ENCODE data around the gene CCL4. TPM values are rescaled to one million over a fixed set of nuclear protein-coding genes. Genes with fewer than 3 reads are reported as not detected.

Gene CCL4
- total RNA-seq, 1 experiment from 2014 or later: 1.2 TPM

DNA sequence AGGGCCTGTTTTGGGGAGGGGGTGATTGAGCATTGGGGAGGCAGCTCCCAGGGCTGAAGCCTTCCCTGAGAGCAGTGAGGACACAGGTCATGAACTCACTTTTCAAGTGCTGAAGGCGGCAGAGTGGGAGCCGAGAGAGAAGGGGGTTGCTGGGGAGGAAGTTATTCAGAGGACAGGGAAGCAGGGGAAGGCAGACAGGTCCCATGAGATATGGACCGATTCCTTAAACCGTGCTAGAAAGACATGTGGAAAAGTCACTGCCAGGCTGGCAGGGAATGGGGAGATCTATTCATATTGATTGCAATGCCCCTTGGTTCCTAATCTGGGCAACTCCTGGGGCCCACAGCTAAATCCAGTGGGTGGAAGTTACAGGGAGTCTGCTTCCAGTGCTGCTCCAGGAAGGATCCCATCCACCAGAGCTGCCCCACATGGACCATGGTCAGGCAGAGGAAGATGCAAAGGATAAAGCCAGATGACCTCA, 1.1 kb downstream of the CCL4 start:
- Histone ChIP-seq H3K9ac (ENCODE audit: low read length) (no peak overlapping the region), H3K36me3 (ENCODE audit: control insufficient read depth in 1 of 2, insufficient read depth in 2 of 2, low read length in 2 of 2) (no peaks in the 10 kb centered on the region), H3K4me3 (replicated peaks in 1 of 2; ENCODE audit: low read depth in 1 of 2, low read length in 2 of 2) (no peak overlapping the region), H3K9me2 (ENCODE audit: insufficient read depth) (no peaks in the 10 kb centered on the region), H2AFZ (ENCODE audit: low read depth, low read length, poor library complexity, severe bottlenecking) (no peak overlapping the region), H3K27ac (ENCODE audit: low read depth, low read length) (no peak overlapping the region), H3K79me2 (ENCODE audit: insufficient read depth, low read length) (no peaks in the 10 kb centered on the region), H3K9me3 (ENCODE audit: control insufficient read depth in 1 of 2, insufficient read depth in 1 of 2, low read depth in 1 of 2, low read length in 2 of 2) (no peaks in the 10 kb centered on the region), H3K4me2 (ENCODE audit: low read length) (no peak overlapping the region), H3K4me1 (ENCODE audit: control insufficient read depth in 1 of 2, insufficient read depth in 2 of 2, low read length in 2 of 2) (no peaks in the 10 kb centered on the region), H3K27me3 (ENCODE audit: insufficient read depth, low read length) (0 out of 2 replicates have a peak, but pooled peaks cover 4% of the 10 kb centered on the region), H4K20me1 (ENCODE audit: insufficient read depth) (no peaks in the 10 kb centered on the region)
- POLR2A ChIA-PET: no interaction called here
- CTCF ChIA-PET: no interaction called here
- no peak for ATAC-seq
- RAD21 ChIA-PET (ENCODE audit: low non-redundant PET in 1 of 2, low total read pairs in 2 of 2, uncharacterized antibody in 2 of 2, unreplicated experiment in 2 of 2): no interaction called here
- TF ChIP-seq POLR2A (IDR thresholded peaks at IDR 0.05; ENCODE audit: borderline replicate concordance, extremely low read depth, insufficient read depth, insufficient read length) (no peak), JUND (IDR thresholded peaks at IDR 0.05) (no peak), TCF7L2 (IDR thresholded peaks at IDR 0.05; ENCODE audit: borderline replicate concordance, extremely low read depth, insufficient read depth, insufficient read length) (no peak), EZH2phosphoT487 (IDR thresholded peaks at IDR 0.05; ENCODE audit: borderline replicate concordance) (no peak), CBX3 (IDR thresholded peaks at IDR 0.05; ENCODE audit: low read depth) (no peak), ZFX (IDR thresholded peaks at IDR 0.05) (no peak), FOSL1 (IDR thresholded peaks at IDR 0.05; ENCODE audit: low read depth) (no peak)
- TF ChIP-seq, protein P1, sequence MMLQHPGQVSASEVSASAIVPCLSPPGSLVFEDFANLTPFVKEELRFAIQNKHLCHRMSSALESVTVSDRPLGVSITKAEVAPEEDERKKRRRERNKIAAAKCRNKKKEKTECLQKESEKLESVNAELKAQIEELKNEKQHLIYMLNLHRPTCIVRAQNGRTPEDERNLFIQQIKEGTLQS (IDR thresholded peaks at IDR 0.05): no peak
- TF ChIP-seq, protein P2, sequence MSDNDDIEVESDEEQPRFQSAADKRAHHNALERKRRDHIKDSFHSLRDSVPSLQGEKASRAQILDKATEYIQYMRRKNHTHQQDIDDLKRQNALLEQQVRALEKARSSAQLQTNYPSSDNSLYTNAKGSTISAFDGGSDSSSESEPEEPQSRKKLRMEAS (IDR thresholded peaks at IDR 0.05): no peak
- intact Hi-C loops (cut with micrococcal nuclease): no loop called here
- no peak for DNase-seq (ENCODE audit: low read depth, low spot score)
- no TSS peak for BruUV-seq (replicated peaks)

DNA sequence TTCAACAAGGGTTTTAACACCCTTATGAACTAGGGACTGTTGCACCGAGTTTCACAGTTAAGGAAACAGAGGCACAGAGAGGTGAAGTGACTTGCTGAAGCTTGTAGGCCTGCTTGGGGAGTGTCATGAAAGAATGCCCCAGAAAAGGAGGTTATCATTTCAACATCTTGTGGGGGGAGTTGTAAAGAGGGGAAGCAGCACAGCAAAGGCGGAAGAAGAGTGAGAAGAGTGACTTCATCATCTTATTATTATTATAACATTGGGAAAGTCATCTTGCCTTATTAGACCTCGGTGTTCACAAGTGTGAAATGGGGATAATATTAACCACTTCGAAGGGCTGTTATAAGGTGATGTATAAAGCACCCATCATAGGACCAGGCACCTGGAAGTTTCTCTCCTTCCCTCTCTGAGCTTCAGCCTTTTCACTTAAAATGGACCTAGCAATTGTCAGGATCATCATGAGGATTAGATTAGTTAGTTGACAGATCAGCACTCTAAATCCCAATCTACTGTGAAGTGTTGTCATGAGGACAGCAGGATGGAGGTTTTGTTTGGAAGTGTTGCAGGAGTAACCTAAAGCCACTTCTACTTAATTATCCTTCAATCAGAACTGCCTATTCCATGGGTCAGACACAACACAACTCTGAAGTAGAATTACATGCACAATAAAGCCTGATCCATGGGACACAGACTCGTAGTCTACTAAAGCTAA, 2.3 kb downstream of the CCL4 start:
- ChIA-PET CTCF (no interaction called here), POLR2A (no interaction called here), RAD21 (ENCODE audit: low non-redundant PET in 1 of 2, low total read pairs in 2 of 2, uncharacterized antibody in 2 of 2, unreplicated experiment in 2 of 2) (no interaction called here)

More for the DNA sequence above, 2.3 kb downstream of the CCL4 start:
- no peaks in the 10 kb centered on the region for H3K36me3 ChIP-seq (ENCODE audit: control insufficient read depth in 1 of 2, insufficient read depth in 2 of 2, low read length in 2 of 2)
- no peaks in the 10 kb centered on the region for H3K9me3 ChIP-seq (ENCODE audit: control insufficient read depth in 1 of 2, insufficient read depth in 1 of 2, low read depth in 1 of 2, low read length in 2 of 2)
- ATAC-seq: no peak
- no peaks in the 10 kb centered on the region for H3K79me2 ChIP-seq (ENCODE audit: insufficient read depth, low read length)
- no peak overlapping the region for H2AFZ ChIP-seq (ENCODE audit: low read depth, low read length, poor library complexity, severe bottlenecking)
- DNase-seq (ENCODE audit: low read depth, low spot score): no peak
- H3K9ac ChIP-seq (ENCODE audit: low read length): no peak overlapping the region
- no peak overlapping the region for H3K4me3 ChIP-seq (replicated peaks in 1 of 2; ENCODE audit: low read depth in 1 of 2, low read length in 2 of 2)
- 0 out of 2 replicates have a peak, but pooled peaks cover 4% of the 10 kb centered on the region for H3K27me3 ChIP-seq (ENCODE audit: insufficient read depth, low read length)
- no peak overlapping the region for H3K4me2 ChIP-seq (ENCODE audit: low read length)
- BruUV-seq (replicated peaks): no TSS peak
- intact Hi-C loops (cut with micrococcal nuclease): no loop called here
- no peaks in the 10 kb centered on the region for H3K9me2 ChIP-seq (ENCODE audit: insufficient read depth)
- H4K20me1 ChIP-seq (ENCODE audit: insufficient read depth): no peaks in the 10 kb centered on the region
- no peak overlapping the region for H3K27ac ChIP-seq (ENCODE audit: low read depth, low read length)
- TF ChIP-seq SP1 (IDR thresholded peaks at IDR 0.05; ENCODE audit: low read depth) (no peak), EZH2 (IDR thresholded peaks at IDR 0.05) (no peak), POLR2A (IDR thresholded peaks at IDR 0.05; ENCODE audit: borderline replicate concordance, extremely low read depth, insufficient read depth, insufficient read length) (no peak), ZFX (IDR thresholded peaks at IDR 0.05) (no peak), ZNF274 (IDR thresholded peaks at IDR 0.05; ENCODE audit: low read depth, low read length) (no peak)
- TF ChIP-seq, protein P1 (IDR thresholded peaks at IDR 0.05): no peak
- H3K4me1 ChIP-seq (ENCODE audit: control insufficient read depth in 1 of 2, insufficient read depth in 2 of 2, low read length in 2 of 2): no peaks in the 10 kb centered on the region
